ENCODE results near the gene NUB1. TPM values are rescaled to one million over a fixed set of nuclear protein-coding genes. Genes with fewer than 3 reads are reported as not detected.

NUB1 gene
- total RNA-seq, 4 donors from 2014 or later = 66.4 to 90.8 (median 68.2) TPM

DNA sequence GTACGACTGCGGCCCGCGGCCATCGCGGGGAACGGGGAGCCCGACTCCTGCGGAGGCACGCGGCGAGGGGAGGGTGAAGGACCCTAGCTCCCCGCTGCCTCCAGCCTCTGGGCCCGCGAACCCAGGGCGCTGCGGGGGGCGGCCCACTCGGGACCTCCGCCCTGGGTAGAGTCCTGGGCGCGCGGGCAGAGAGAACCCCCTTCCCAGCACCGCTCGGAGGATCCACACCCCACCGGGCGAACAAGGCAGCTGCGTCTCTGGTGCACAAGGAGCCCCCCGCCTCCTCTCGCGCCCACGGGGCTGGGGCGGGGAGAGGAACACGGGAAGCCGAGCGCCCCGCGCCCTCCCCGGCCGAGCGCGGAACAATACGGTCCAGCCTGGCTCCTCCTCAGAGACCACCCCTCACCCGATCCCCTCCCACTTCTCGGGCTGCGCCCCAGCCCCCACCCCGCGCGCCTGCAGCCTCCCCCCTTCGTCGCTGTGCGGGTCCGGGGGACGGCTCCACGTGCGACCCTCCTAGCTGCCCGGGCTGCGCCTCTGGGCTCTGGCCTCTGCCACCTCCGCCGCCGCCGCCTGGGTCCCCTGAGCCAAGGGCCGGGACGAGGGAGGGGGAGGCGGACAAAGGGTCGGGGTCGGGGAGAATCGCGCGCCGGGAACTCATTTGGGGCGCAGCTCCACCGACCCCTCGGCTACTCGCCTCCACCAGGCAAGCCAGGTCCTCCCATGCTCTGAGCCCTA lies 68.2 kb downstream of the NUB1 start, which contains the start of gene WDR86:
Gene WDR86 (minus strand): TSS at position 372 of the 738 bp plus-strand sequence. CDS start 449 bp downstream, outside the sequence.
- no peaks in the 10 kb centered on the region for H3K9me3 ChIP-seq
- peak within 1 kb of the TSS; percentile 40 to 56 (median 46) for H3K4me3 ChIP-seq
- peaks cover 0 to 19% (median 18%) of the 10 kb centered on the region in 4 donors for H3K4me1 ChIP-seq
- H3K27ac ChIP-seq = peak within 1 kb of the TSS; percentile 55 to 78 (median 67)
- peaks cover 0 to 25% of the 10 kb centered on the region in 2 donors for H3K27me3 ChIP-seq
- peak in 1 of 3 donors; percentile 45 for DNase-seq
- H3K36me3 ChIP-seq = no peaks in the 10 kb centered on the region
- TF ChIP-seq, protein P1, sequence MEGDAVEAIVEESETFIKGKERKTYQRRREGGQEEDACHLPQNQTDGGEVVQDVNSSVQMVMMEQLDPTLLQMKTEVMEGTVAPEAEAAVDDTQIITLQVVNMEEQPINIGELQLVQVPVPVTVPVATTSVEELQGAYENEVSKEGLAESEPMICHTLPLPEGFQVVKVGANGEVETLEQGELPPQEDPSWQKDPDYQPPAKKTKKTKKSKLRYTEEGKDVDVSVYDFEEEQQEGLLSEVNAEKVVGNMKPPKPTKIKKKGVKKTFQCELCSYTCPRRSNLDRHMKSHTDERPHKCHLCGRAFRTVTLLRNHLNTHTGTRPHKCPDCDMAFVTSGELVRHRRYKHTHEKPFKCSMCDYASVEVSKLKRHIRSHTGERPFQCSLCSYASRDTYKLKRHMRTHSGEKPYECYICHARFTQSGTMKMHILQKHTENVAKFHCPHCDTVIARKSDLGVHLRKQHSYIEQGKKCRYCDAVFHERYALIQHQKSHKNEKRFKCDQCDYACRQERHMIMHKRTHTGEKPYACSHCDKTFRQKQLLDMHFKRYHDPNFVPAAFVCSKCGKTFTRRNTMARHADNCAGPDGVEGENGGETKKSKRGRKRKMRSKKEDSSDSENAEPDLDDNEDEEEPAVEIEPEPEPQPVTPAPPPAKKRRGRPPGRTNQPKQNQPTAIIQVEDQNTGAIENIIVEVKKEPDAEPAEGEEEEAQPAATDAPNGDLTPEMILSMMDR (IDR thresholded peaks at IDR 0.05) = no peak
- TF ChIP-seq POLR2A (IDR thresholded peaks at IDR 0.05) = no peak

DNA sequence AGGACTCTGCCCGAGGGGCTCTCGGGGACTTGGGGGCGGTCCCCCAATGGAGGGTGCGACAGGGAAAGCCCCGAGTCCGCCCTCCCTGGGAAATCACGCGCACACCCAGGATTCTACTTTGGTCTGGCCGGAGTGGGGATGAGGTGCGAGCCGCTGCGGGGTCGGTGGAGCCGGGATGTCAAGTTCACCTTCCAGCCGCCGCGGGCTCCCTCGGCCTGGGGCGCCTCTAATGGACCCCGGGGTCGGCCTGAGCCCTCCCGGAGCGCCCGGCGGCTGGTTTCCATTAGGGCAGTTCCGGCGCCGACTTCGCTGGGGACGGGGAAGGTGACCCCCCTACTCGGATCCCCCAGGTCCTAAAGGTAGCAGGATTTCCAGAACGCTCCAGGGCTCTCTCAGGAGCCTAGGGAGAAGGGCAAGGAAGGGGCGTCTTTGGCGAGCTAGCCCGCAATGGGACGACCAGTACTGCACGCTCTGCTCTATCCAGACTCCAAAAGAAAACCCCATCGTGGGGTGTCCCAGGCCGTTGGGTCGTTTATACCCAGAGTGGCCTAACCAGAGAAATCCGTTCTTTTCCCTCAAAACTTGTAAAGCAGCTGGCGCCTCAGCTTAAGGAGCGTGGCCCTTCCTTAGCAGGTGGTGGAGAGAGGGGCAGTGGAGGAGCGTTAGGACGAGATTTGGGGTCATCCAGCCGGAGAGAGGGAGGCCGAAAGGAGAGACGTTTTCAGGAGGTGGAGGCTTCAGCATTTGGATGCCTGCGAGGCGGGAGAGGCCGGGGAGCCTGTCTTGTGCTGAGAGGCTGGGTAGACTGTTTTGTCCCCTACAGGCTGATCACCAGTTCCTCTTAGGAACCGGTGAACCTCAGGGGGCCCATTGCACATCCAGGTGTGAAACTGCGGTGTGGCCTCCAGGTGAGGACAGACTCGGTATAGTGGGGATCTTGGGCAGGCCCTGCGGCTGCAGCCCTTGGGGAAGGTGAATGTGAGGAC lies 69.1 kb downstream of the NUB1 start:
- Histone ChIP-seq H3K9me3 (no peaks in the 10 kb centered on the region), H3K27me3 (peaks cover 0 to 25% of the 10 kb centered on the region in 2 donors), H3K4me1 (peaks cover 0 to 19% (median 18%) of the 10 kb centered on the region in 4 donors), H3K36me3 (no peaks in the 10 kb centered on the region), H3K4me3 (peak overlapping the region; percentile 40 to 56 (median 46)), H3K27ac (peak overlapping the region; percentile 55 to 78 (median 67))
- peak in 1 of 3 donors; percentile 48 for DNase-seq
- TF ChIP-seq, protein P1 (IDR thresholded peaks at IDR 0.05) = no peak
- TF ChIP-seq POLR2A (IDR thresholded peaks at IDR 0.05) = no peak

DNA sequence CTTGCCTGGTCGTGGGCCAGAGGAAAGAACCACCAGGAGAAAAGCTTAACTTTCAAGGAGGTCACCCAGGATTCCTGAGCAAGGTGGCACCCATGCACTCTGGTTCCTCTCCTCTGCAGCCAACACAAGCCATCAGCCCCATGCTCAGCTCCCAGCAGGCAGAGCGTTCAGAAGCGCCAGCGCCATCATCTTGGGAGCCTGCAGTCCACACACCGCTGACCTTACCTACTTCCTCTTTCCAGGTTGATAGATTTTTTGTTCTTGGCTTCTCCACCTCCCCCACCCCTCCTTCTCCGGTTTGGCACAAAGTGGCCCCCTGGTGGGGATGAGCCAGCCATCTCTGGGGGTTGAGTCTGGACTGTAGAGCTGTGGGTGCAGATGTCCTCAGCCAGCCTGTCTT lies 69.9 kb downstream of the NUB1 start:
- Histone ChIP-seq H3K9me3 (no peaks in the 10 kb centered on the region), H3K36me3 (no peaks in the 10 kb centered on the region), H3K27me3 (peaks cover 0 to 25% of the 10 kb centered on the region in 2 donors), H3K4me3 (no peak overlapping the region), H3K4me1 (peaks cover 0 to 19% (median 18%) of the 10 kb centered on the region in 4 donors), H3K27ac (no peak overlapping the region)
- no peak for TF ChIP-seq POLR2A (IDR thresholded peaks at IDR 0.05)
- TF ChIP-seq, protein P1 (IDR thresholded peaks at IDR 0.05) = no peak
- peak in 1 of 3 donors; percentile 24 for DNase-seq

DNA sequence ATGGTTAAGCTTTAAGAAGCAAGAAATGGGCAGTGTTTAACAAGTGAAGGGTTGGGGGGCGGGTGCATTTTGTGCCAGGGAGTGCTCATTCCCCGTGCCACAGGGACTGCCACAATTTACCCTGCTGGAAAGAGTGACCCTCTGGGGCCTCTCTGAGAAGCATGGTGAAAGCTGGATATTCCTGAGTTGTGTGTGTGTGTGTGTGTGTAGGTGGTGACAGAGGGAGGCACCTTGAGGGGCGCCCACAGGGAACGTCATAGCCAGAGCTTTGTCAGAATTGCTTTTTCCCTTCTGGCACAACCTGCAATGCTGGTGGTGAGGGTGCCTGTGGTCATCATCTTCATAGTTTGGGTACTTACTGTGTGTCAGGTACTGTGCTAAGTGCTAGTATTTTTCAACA lies 70.7 kb downstream of the NUB1 start:
- H3K4me3 ChIP-seq = no peak overlapping the region
- no peaks in the 10 kb centered on the region for H3K36me3 ChIP-seq
- no peak for DNase-seq
- H3K4me1 ChIP-seq = peaks cover 0 to 19% (median 18%) of the 10 kb centered on the region in 4 donors
- H3K9me3 ChIP-seq = no peaks in the 10 kb centered on the region
- peaks cover 0 to 25% of the 10 kb centered on the region in 2 donors for H3K27me3 ChIP-seq
- H3K27ac ChIP-seq = no peak overlapping the region
- TF ChIP-seq POLR2A (IDR thresholded peaks at IDR 0.05) = no peak
- TF ChIP-seq, protein P1 (IDR thresholded peaks at IDR 0.05) = no peak

DNA sequence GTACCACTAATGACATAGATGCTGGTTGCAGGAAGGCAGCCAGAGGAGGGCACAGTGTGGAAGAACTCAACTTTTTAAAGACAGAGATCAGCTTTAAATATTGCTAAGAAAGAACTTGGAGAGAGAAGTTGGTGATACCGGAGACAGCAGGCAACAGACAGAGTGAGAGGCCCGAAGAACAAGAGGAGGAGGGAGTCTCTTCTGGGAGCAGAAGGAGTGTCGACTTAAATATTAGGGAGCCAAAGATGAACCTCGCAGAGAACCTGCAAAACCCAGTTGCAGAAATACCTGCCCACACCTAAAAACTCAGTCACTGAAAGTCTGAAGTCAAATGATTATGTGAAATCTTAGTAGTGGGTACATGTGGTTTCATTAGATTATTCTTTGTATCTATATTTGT lies 71.6 kb downstream of the NUB1 start:
- peaks cover 0 to 19% (median 18%) of the 10 kb centered on the region in 4 donors for H3K4me1 ChIP-seq
- no peak for DNase-seq
- no peak overlapping the region for H3K27ac ChIP-seq
- TF ChIP-seq, protein P1 (IDR thresholded peaks at IDR 0.05) = no peak
- TF ChIP-seq POLR2A (IDR thresholded peaks at IDR 0.05) = no peak
- H3K36me3 ChIP-seq = no peaks in the 10 kb centered on the region
- no peaks in the 10 kb centered on the region for H3K9me3 ChIP-seq
- H3K27me3 ChIP-seq = peaks cover 0 to 25% of the 10 kb centered on the region in 2 donors
- no peak overlapping the region for H3K4me3 ChIP-seq
